ENCODE measurements around the gene MRNIP.

MRNIP gene

DNA sequence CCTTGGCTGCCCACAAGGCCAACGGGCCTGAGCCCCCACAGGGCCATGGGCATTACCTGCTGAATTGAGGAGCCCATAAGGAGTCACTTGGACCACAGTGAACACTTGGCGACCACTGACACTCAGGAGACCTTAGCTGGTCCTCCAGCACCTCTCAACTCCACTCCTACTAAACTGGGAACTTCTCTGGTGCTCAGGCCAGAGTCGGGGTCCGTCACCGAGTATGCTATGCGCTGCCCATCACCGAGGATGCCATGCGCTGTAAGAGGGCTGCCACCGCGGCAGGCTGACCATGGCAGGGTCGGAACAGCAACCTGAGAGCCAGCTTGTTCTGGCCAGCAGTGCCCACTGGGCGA, 38.5 kb downstream of the MRNIP start:
- DNase-seq = no peak

DNA sequence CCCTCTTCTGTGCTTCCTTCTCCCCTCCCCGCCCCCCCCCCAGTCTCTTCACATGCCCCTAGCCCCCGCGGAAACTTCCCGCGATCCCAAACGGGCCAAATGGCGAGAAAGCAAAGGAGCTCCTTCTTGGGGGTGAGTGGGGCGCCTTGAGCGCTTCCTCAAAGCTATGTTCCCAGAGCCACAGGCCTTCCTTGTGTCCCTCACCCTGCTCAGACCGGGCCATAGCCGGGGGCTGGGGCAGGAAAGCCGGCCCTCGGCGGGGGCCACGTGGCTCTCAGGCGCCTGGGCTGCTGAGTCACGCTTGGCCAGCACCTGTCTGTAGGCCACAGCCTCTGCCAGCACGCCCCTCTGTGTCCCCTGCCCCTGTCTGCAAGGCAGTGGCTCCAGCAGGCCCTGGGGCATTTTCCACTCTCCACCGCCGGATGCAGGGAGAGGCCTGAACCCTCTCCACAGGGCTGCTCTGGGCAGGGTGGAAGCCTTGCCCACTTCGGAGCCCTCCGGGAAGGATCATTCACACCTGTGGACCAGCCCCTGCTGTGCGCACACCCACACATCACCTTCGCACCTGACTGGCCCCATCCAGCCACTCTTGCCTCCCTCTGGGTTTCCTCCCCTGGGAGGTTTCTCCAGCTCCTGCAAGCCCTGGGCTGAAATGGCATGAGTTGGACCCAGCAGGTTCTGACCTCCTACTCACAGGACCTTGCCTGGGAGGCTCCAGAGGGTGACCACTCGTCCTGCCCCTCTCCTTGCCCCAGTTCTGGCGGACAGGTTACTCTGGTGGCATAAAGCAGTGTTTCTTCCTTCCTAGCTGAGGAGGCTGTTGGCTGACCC, 39.1 kb downstream of the MRNIP start:
- DNase-seq = no peak

DNA sequence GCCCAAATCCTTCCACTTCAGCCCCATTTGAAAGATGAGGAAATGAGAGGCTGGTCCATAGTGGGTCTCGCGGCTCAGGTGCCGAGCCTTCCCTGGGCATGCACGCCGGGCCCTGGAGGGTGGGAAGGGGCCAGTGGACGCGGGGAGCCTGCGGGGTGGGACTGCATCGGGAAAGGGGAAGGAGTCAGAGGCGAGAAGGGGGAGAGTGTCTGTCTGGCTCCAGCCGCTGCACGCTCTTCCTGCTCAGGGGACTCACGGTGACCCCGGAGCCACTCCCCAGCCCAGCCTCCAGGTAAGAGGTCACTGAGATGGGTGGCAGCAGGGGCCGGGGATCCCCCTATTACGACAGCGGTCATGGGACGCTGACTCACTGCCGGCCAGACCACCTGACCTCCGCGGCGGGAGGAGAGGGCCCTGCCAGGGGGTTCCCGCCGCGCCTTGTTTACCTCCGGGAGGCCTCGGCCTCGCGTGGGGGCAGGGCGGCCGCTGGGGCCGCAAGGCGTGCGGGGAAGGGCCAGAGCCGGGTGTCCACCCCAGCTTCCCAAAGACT, 39.8 kb downstream of the MRNIP start:
- DNase-seq = peak; percentile 71

DNA sequence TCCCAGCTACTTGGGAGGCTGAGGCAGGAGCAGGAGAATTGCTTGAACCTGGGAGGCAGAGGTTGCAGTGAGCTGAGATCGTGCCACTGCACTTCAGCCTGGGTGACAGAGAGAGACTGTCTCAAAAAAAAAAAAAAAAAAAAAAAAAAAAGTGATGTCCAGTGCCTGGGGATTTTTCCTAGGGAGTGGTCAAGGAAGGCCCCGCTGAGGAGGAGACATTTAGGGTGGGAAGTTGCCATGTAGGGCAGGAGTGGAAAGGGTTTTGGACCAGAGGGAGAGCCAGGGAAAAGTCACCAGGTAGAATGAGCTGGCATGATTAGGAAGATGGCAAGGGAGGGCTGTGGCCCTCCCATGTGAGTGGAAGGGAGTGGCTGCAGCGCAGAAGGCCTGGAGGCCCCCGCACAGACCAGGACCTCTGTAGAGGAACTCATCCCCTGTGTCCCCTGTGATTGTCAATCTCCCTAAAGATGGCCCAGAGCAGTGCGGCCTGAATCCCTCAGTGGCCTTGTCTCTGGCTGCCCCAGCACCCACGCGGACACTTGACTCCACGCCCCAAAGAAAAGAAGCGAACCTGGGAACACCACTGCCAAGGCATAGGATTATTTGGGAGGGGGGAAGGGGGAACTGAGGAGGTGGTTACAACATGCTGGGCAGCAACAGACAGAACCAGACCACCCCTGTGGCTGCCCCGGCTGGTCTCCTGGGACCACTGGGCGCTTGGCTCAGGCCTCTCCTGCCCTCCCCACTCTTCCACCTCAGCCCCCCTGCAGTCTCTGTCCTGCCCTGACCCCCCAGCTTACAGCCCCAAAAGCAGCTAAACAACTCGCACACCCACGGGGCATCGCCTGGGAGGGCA, 40.5 kb downstream of the MRNIP start:
- DNase-seq = no peak

DNA sequence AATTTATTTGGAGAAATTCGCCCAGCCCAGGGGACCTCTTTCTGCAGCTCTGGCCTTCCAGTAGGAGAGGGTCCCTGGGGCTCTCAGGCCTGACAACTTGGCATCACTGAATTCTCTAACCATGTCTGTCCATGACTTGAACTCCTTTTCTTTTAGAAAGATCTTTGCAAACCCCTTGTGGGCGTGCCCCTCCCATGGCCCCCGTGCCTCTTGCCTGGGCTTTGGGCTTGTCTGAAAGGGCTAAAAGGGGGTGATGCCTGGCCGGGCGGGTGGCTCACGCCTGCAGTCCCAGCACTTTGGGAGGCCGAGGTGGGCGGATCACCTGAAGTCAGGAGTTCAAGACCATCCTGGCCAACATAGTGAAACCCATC, 41.2 kb downstream of the MRNIP start:
- DNase-seq = no peak

DNA sequence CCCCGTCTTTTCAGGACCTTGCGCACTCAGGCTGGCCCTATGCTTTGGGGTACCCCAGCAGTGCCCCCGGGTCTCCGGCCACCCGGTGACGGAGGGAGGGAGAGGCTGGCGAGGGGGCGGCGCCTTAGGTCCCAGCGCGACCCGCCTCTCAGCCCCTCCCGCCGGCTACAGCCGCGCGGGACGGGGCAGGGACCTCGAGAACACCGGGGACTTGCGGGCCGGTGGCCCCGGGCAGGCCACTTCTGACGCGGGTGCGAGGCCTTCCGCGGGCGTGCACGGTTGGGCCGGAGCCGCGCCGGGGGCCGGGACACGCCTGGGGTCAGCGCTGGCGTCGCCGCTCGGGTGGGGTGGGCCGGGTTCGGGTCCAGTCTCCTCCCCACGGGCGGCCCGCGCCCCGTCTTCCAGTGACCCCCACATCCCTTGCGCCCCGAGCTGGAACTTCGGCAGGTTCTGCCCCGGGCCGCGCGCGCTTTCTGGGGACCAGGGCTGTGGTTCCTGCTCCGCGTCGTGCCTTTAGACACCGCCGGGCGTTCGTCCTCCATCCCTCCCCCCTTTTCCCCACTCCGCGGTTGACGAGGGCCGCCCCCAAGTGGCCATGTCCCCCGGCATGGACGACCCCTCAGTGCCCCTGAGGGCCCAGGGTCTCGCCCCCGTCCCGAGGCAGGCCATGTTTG, 41.7 kb downstream of the MRNIP start:
- DNase-seq = no peak

DNA sequence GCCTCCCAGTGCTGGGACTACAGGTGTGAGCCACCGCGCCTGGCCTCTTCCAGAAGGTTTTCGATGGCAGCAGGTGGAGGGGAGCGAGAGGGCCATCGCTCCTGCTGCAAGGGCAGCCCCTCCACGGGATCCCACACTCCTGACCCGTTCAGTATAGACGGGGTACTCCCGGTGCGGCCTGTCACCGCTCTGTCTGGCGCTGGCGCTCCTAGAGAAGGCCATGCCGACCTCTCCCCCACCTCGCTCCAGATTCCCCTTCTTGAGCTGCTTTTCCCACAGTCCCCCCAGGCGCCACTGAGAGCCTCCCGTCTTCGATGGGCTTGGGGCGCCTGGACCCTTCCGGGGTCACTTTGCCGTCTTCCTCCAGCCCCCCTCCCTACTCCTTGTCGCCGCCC, 42.2 kb downstream of the MRNIP start:
- DNase-seq = no peak

DNA sequence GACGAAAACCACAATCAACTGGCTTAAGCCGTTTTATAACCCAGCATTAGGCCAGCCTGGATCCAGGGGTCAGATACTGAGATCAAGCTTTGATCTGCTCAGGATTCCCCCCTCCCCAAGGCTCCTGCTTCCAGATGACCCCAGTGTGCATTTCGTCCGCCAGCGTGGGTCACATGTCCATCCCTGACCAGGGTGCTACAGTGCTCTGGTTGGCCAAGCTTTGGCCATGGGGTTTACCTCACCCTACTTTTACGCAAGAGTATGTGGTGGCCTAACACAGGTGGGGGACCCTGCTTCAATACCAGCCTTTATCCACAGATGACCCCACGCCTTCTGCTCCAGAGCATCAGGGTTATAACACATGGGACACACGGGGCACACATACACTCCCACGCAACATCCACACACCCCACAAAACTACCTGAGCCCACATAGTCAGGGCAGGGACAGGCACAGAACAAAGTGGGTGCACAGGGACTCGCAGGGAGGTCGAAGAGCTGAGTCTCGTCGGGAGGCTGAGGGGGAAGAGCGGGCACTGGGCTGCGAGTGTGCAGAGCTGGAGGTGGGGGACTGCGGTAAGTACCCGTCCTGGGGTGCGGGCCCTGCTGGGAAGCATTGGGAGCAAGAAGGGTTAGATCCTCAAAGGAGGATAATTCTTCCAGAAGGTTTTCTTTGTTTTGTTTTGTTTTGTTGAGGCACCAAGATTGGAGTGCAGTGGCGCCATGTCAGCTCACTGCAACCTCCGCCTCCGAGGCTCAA, 42.9 kb downstream of the MRNIP start:
- no peak for DNase-seq

DNA sequence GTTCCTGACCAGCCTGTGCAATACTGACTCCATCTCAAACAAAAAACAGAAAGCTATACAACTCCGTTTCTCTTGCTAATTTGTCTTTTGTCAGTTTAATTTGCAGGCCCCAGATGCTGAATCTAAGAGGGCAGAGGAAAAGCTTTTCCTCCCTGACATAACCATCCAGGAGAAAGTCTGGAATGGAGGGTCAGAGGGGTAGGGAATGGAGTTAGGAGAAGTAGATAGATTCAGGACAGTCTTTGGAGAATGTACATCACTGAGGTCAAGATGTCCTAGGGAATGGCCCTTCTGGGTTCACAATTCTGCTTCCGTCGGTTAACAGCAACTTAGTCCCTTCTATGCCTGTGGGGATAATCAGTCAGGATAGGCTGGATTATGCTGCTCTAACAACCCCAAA, 44.5 kb downstream of the MRNIP start:
- no peak for DNase-seq

DNA sequence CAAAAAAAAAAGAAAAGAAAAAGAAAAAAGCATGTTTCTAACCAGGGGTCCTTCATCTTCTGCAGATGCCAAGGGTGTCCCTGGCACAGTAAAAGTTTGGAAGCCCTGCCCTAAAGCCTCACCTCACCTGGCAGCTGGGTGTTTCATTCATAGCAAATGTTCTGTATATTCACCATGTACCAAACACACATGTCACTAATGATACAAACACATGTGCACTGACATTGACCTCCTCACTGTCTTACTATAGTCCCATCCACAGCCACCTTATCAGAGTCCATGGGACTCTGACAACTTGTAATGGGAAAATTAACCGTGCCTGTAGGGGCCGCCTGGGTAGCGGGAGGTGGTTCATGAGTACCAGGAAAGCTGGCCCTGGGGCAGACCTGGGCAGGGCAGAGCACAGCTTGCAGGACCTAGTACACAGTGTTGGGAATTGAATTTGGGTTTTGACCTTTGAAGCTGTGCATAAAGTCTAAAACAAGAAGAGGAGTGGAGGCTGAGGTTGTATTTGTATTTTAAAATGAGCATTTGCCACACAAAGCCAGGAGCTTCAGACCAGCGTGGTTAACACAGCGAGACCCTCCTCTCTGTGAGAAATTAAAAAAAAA, 45.5 kb downstream of the MRNIP start:
- DNase-seq = no peak

DNA sequence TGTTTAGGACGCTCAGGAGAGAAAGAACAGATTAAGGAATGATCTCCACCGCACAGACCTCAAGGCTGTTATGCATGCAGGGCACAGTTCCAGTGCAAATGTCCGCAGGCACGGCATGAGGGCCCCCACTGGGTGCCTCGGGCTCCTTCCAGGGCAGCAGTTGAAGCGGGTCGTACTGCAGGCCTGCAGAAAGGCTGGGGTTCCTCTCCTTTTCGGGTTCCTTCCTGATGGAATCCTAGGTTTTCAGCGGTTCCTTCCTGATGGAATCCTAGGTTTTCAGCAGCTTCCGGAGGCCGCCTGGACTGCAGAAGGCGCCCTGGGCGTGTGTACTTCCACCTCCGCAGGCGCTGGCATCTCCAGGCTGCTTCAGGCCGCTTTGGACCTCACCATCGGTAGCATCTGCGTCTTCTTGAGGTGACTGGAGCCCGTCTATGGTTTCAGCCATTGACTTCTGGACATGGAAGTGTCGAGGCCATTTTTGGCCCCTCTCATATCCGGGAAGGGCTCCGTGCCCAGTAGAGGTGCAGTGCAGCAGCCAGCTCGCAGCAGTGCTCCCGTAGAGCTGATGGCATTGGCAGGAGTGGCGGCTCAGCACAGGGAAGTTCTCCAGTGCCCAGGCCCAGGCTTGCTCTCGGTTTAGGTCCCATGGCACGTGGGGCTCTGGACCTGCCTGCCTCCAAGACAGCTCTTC, 46.3 kb downstream of the MRNIP start:
- DNase-seq = no peak

DNA sequence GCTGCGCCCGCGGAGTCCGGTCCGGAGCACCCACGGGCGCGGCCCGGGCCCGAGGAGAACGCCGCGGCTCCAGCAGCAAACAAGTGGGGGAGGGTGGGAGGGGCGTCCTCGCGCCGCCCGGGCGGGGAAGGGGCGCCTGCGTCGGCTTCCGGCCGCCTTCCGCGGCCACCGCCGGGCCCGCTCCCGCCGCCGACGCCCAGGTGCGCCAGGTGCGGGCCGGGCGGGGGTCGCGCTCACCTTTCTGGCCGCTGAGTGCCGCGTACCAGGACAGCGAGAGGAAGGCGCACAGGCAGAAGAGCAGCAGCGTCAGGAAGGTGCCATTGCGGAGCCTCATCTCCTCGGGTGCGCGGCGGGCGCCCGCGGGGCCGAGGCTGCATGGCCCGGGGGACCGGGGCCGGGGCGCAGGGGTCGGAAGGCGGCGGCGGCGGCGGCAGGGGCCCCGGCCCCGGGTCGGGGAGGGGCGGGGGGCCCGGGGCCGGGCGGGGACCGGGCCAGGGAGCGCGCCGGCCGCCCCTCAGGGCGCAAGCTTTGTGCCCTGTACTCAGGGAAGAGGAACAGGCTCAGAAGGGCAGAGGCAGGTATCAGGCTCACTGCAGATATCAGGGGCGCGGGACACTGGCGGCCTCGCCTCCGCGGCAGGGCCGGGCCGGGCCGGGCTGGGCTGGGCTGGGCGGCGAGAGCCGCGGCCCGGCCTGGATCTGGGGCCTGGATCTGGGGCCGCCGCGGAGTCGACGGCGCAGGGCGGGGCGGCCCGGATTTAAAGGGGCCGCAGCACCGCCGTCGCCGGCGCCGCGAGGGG, 52.2 kb downstream of the MRNIP start, which contains the start of gene MGAT4B:
TSS of gene MGAT4B (minus strand) at position 617 of the 799 bp plus-strand sequence. CDS start at position 334, 283 bp downstream.
- peak in 1 of 2 experiments; percentile 34 for DNase-seq

DNA sequence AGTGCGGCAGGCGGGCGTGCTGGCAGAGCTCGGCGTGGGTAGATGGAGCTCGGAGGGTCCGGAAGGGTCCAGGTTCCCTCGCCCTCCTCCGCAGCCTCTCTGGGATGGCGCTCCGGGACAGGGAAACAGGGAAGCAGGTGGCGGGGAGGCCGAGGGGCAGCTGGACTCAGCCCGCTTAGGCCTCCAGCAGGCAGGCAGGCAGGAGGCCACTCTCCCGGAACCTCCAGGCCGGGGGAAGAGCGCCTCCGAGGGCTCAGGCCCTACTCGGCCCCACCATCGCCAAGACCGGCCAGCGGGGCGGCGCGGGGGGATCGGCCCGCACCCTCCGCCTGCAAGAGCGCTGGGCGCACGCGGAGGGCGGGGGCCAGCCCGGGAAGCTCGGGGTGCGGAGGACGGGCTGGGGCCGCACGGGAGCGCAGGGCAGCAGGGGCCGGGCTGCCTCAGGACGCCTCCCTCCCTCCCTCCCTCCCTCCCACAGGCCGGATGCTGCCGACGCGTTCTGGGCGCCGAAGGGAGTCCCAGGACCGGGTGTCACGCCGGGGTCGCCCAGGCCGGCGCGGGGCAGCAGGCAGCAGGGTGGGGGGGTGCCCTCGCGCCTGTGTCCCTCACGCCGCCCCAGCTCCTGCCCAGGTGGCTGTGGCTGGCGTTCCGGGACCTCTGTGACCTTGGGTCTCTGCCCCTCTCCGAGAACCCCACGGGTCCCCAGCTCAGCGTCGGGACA, 52.9 kb downstream of the MRNIP start:
- no peak for DNase-seq

DNA sequence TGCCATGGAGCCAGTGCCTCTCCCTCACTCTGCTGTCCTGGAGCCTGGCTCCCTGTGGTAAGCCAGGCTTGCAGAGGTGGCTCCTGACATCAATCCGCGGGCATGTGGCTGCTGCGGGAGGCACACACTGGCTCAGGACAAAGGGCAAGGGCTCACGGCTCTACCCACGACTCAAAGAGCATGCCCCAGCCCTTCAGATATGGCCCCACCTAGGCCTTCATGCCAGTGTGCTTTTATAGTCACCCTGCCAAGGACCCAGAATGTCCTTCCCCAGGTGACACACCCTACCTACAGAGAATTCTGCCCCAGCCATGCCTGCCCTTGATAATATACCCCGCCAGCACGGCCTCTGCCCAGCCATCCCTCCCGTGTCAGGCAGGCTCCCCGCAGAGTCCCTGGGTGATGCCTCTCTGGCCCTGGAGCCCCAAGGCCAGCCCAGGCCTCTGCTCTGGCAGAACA, 53.5 kb downstream of the MRNIP start:
- no peak for DNase-seq

DNA sequence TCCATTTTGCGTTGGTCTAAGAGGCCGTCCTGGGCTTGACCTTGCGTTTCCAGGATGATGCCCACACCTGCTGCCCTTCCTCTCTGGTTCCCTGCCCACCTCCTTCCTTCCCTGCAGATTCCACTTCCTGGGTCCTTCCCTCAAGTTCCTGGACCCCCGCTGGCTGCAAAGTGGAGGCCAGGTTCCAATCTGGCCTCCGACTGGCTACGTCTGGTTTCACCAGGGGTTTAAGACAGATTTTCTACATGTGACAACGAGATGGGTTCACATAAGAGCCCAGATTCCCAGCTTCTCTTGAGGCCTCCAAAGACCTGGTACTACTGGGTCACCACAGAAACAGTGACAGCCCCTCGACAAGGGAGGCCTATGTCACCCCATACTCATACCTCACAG, 54.1 kb downstream of the MRNIP start:
- no peak for DNase-seq

DNA sequence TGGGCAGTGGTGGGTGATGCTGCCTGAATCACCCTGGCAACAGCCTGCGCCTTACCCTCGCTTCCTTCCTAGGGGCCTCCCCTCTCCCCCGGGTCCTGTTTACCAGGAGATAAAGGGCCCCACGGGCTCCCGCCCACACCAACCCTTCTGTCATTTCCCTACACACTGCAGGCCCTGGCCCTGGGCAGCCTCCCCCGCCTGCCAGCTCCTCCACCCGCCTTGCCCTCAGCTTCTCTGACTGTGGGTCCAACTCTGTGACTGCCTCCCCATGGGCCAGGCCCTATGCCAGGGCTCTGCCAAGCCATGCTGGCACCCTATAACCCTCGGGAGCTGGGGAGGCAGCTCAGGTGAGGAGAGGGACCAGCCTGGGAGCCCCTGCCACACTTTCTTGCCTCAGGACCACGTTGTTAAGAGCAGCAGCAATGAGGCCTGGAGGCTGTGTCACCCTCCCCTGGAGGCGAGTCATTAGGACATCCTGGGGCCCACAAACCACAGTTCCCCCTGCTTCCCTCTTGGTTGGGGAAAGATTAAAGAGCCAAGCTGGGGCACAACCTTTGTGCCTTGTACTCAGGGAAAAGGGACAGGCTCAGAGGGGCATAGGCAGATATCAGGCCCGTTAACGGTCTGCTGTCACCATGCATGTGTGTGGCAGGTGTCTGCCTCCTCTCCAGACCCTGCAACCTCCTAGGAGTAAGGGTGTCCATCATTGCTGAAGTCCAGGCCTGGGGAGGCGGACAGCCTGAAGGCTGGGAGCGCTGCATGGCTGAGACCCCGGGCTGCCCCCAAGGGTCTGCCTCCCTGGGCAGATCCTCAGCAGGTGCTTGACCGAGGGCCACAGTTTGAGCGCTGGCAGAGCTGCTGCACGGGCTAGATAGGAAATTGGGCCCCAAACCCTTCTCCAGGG, 54.7 kb downstream of the MRNIP start:
- DNase-seq = peak in 1 of 2 experiments; percentile 27

DNA sequence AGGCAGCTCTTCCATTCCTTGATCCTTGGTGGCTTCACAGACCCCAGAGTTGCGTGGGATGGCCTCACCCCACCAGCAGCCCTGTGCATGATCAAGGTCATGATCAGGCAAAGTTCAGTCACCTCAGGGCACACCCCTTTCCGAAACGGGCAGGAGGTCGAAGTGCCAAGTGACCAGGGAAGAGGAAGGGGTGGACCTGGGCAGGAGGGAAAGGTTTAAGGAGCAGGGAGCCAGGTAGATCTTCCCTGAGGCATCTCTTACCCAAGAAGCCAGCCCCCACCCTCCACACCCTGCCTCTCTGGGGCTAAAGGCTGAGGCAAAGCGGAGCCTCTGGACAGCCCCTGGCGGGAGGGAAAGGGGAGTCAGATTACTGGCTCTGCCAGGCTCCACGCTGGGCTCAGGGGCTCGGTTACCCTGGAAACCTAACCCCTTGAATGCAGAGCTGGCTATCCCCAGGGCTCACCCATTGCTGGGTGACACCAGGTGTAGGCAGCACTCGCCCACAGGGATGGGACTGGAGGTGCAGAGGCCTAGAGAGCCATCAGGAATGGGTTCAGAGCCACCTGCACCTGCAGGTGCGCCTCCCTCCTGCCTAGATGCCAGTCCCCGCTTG, 55.6 kb downstream of the MRNIP start:
- DNase-seq = no peak
